Activated T-helper 2 cell treated with anti-CD3 and anti-CD28 coated beads, Interferon-gamma antibody, Interleukin-2, Interleukin-4, amounts not matched to agents 10 μg/mL and 5 μg/mL and 100 μg/mL, durations not matched to agents 14 hours and 24 hours and 36 hours (primary cell): ENCODE results near the gene MINDY4B. TPM values are rescaled to one million over a fixed set of nuclear protein-coding genes. Genes with fewer than 3 reads are reported as not detected.

ENCODE experiments used
- DNase-seq: peaks from one replicate; pipeline ENCODE4 v3.0.0; 2021; ENCODE audit warnings: low spot score
- H3K27ac Mint-ChIP-seq: one replicate; pipeline ENCODE4 v1.8.0; 2021; ENCODE audit warnings: mixed read lengths
- H3K27me3 Mint-ChIP-seq: one replicate; pipeline ENCODE4 v1.8.0; 2021; ENCODE audit warnings: low read depth, mixed read lengths
- H3K36me3 Mint-ChIP-seq: one replicate; pipeline ENCODE4 v1.8.0; 2021; ENCODE audit warnings: low read depth, mixed read lengths
- H3K4me1 Mint-ChIP-seq: one replicate; pipeline ENCODE4 v1.8.0; 2021; ENCODE audit warnings: low read depth, mixed read lengths
- H3K4me3 Mint-ChIP-seq: one replicate; pipeline ENCODE4 v1.8.0; 2021; ENCODE audit warnings: low read depth, mild to moderate bottlenecking, moderate library complexity, mixed read lengths
- H3K9me3 Mint-ChIP-seq: one replicate; pipeline ENCODE4 v1.8.0; 2021; ENCODE audit warnings: mixed read lengths
- intact Hi-C: fragments of 100-400 bp; cut with micrococcal nuclease; formaldehyde crosslinking; loops from one replicate; pipeline ENCODE4 v1.15.1; 2023
- total RNA-seq: library from RNA; stranded (reverse); gene quantifications from 2 replicates; pipeline ENCODE4 v1.2.3, GENCODE V29; 2022

Gene MINDY4B
- total RNA-seq, 1 donor from 2014 or later: not detected

DNA sequence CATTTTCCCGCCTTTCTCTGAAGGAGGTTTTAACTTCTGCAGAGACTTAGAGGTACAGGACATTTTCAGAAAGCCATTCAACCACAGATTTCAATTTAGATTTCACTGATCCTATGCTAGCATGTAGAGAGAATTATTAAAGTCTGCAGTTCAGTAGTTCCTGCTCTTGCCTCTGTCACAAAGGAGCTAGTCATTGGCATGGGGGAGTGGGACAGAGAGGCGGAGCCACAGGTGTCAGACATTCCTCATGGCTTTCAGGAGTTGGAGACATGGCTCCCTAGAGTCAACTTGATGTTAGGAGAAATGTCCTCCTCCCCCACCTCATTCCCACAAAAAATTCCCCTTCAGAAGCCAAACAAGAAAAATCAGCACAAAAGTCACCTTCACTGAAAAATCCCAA lies 76.2 kb downstream of the MINDY4B start:
- intact Hi-C loops: no loop called here
- Mint-ChIP-seq H3K27ac (no peak overlapping the region), H3K9me3 (no peaks in the 10 kb centered on the region), H3K4me3 (no peak overlapping the region), H3K36me3 (no peaks in the 10 kb centered on the region), H3K4me1 (no peaks in the 10 kb centered on the region), H3K27me3 (peaks cover 16% of the 10 kb centered on the region)
- no peak for DNase-seq

- H3K36me3 Mint-ChIP-seq: no peaks in the 10 kb centered on the region
Observed at GRCh38 chr3:150828261-150828660, 77.0 kb downstream of the MINDY4B start.

DNA sequence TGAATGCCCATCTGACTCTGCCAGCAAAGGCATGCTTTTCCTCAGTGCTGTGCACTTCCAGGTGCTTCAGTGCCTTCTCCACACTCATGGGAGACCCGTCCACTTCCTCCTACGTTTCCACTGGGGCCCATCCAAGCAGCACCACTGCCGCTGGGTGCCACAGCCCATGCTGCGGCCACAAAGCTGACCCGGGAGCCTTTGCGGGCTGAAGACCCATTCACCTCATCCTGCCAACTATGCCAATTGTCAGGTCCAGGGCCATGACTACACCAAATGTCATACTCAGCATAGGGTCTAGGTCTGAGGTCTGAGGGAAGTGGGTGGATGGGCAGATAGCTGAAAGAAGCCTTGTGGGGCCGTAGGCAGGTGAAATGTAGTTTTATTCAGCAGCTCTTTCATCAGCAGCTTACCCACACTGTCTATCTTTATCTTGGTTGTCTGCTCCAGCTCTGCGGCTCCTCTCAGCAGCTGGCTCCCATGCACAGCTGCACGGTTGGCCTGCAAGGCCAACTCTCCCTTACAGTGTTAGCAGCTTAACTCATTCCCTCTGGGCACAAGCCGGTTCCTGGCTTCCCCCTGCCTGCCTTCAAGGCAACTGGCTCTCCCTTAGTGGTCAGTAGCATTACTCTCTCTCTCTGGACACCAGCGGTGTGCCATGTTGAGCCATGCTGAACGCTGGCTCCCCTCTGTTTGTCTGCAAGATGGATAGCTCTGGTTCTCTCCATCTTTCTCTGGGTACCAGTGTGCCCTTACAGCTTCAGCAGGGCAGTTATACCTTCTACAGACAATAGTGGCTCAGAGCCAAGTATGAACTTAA lies 78.6 kb downstream of the MINDY4B start:
- intact Hi-C loops: no loop called here
- H3K27ac Mint-ChIP-seq: no peak overlapping the region
- H3K9me3 Mint-ChIP-seq: no peaks in the 10 kb centered on the region
- H3K4me1 Mint-ChIP-seq: no peaks in the 10 kb centered on the region
- H3K36me3 Mint-ChIP-seq: no peaks in the 10 kb centered on the region
- H3K4me3 Mint-ChIP-seq: no peak overlapping the region
- peaks cover 16% of the 10 kb centered on the region for H3K27me3 Mint-ChIP-seq
- DNase-seq: no peak

More at GRCh38 chr3:150828261-150828660, 77.0 kb downstream of the MINDY4B start:
- Mint-ChIP-seq H3K4me3 (no peak overlapping the region), H3K4me1 (no peaks in the 10 kb centered on the region), H3K27me3 (peaks cover 16% of the 10 kb centered on the region), H3K9me3 (no peaks in the 10 kb centered on the region), H3K27ac (no peak overlapping the region)
- intact Hi-C loops: no loop called here
- no peak for DNase-seq

GRCh38 chr3:150825916-150826377 lies 79.3 kb downstream of the MINDY4B start:
- no peaks in the 10 kb centered on the region for H3K36me3 Mint-ChIP-seq
- H3K9me3 Mint-ChIP-seq: no peaks in the 10 kb centered on the region
- DNase-seq: no peak
- H3K4me1 Mint-ChIP-seq: no peaks in the 10 kb centered on the region
- intact Hi-C loops: no loop called here
- peaks cover 16% of the 10 kb centered on the region for H3K27me3 Mint-ChIP-seq
- H3K4me3 Mint-ChIP-seq: no peak overlapping the region
- H3K27ac Mint-ChIP-seq: no peak overlapping the region

- intact Hi-C loops: no loop called here
- Mint-ChIP-seq H3K4me3 (no peak overlapping the region), H3K4me1 (no peaks in the 10 kb centered on the region), H3K27me3 (peaks cover 13% of the 10 kb centered on the region), H3K9me3 (no peaks in the 10 kb centered on the region), H3K27ac (no peak overlapping the region), H3K36me3 (no peaks in the 10 kb centered on the region)
- no peak for DNase-seq
Observed at GRCh38 chr3:150825192-150825915, 79.9 kb downstream of the MINDY4B start.

- Mint-ChIP-seq H3K36me3 (no peaks in the 10 kb centered on the region), H3K27ac (no peak overlapping the region), H3K4me1 (no peaks in the 10 kb centered on the region), H3K9me3 (no peaks in the 10 kb centered on the region), H3K4me3 (no peak overlapping the region), H3K27me3 (peaks cover 6% of the 10 kb centered on the region)
- no peak for DNase-seq
- intact Hi-C loops: no loop called here
Observed at GRCh38 chr3:150823277-150823676, 82.0 kb downstream of the MINDY4B start.

DNA sequence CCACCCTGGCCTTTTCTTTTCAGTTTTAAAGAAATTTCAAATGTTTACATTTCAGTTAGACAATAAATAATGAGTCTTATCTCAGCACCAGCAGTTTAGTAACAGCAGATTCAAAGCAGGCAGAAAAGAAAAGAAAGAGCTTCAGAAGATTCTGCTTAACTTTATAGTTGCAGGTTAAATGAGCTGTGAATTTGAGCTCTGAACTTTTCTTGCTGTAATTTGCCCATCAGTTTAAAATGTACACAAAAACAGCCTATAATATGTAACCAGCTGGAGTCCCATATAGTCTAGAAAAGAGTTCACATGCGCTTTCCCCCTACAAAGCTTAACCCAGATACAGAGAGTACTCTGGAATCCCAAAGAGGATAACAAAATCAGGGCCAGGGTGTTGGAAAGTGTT lies 82.6 kb downstream of the MINDY4B start:
- no peak for DNase-seq
- intact Hi-C loops: no loop called here
- peaks cover 4% of the 10 kb centered on the region for H3K27me3 Mint-ChIP-seq
- H3K36me3 Mint-ChIP-seq: no peaks in the 10 kb centered on the region
- H3K4me1 Mint-ChIP-seq: no peaks in the 10 kb centered on the region
- no peak overlapping the region for H3K4me3 Mint-ChIP-seq
- H3K9me3 Mint-ChIP-seq: no peaks in the 10 kb centered on the region
- no peak overlapping the region for H3K27ac Mint-ChIP-seq

Other genes starting within 250 kb of the MINDY4B start
- 0.21 and 0.39 TPM in 2 replicates for gene ERICH6, start 201.5 kb downstream of the MINDY4B start, total RNA-seq
- 108 and 116 TPM in 2 replicates for gene SIAH2, start 142.3 kb downstream of the MINDY4B start, total RNA-seq
- not detected in 2 replicates for gene CLRN1, start 67.3 kb upstream of the MINDY4B start, total RNA-seq
- 7.1 and 8.7 TPM in 2 replicates for gene MED12L, start 180.2 kb upstream of the MINDY4B start, total RNA-seq